ENCODE data around the gene TOR1AIP2. TPM values are rescaled to one million over a fixed set of nuclear protein-coding genes. Genes with fewer than 3 reads are reported as not detected.

The TOR1AIP2 gene
- total and polyA plus RNA-seq, 2 of the 13 experiments (the other 11 are each of a cell fraction or from before 2014, with no cell fraction given) = 35.2 to 65.8 TPM

- Histone ChIP-seq H2AFZ (ENCODE audit: low read length) (no peak overlapping the region), H3K4me2 (ENCODE audit: low read depth, low read length) (no peak overlapping the region), H3K9ac (ENCODE audit: insufficient read depth, low read depth, low read length) (no peak overlapping the region), H3K27me3 (ENCODE audit: control insufficient read depth in 1 of 2, insufficient read depth in 2 of 2, low read length in 2 of 2) (no peaks in the 10 kb centered on the region; a peak in 1 of 5 replicates), H3K4me1 (ENCODE audit: insufficient read depth, low read length) (no peaks in the 10 kb centered on the region), H3K36me3 (replicated peaks in 1 of 2; ENCODE audit: control insufficient read depth in 1 of 2, insufficient read depth in 2 of 2, low read length in 2 of 2) (peaks cover 12 to 41% of the 10 kb centered on the region in 2 experiments), H4K20me1 (ENCODE audit: insufficient read depth, low read length) (no peaks in the 10 kb centered on the region), H3K9me3 (ENCODE audit: low read length) (no peaks in the 10 kb centered on the region), H3K27ac (ENCODE audit: extremely low read length, insufficient read depth, low read length) (no peak overlapping the region), H3K79me2 (ENCODE audit: insufficient read depth, low read length) (no peaks in the 10 kb centered on the region), H3K4me3 (replicated peaks in 1 of 3; ENCODE audit: insufficient read depth in 1 of 3, low read depth in 2 of 3, low read length in 3 of 3) (no peak overlapping the region)
- intact Hi-C loops (cut with micrococcal nuclease; ENCODE audit: unreplicated experiment) (no loop called here), in situ Hi-C loops (cut with HindIII; ENCODE audit: extremely low pct_ligation_motif_present, low pct_unique_long_range_greater_than_20kb) (no loop called here)
- TF ChIP-seq CCAR2 (optimal IDR thresholded peaks at IDR 0.05; ENCODE audit: low read depth, low read length) (no peak), ZNF101 (CRISPR knock-in tag; IDR thresholded peaks at IDR 0.05; ENCODE audit: borderline replicate concordance, low read depth) (no peak), ZBTB8A (CRISPR knock-in tag; IDR thresholded peaks at IDR 0.05; ENCODE audit: borderline replicate concordance, low read depth) (no peak), PLRG1 (conservative IDR thresholded peaks at IDR 0.05) (no peak), EEA1 (CRISPR knock-in tag; IDR thresholded peaks at IDR 0.05; ENCODE audit: borderline replicate concordance) (no peak), CEBPB (IDR thresholded peaks at IDR 0.05; ENCODE audit: borderline replicate concordance, low read depth, low read length) (no peak), ZNF800 (CRISPR knock-in tag; IDR thresholded peaks at IDR 0.05) (no peak), REST (IDR thresholded peaks at IDR 0.05; ENCODE audit: borderline replicate concordance in 1 of 2, low read depth in 1 of 2, low read length in 2 of 2) (no peak)
- ChIA-PET POLR2A (no interaction called here), CTCF (ENCODE audit: low intra/inter-chr PET ratio, low total read pairs) (no interaction called here)
- ATAC-seq (no peak), DNase-seq (ENCODE audit: low spot score) (no peak), FAIRE-seq (no peak)
- 87% methylated on average over 10 of the region's 10 CpGs for WGBS (ENCODE audit: low lambda C conversion rate)
- BruUV-seq (replicated peaks) = TSS peak; percentile 38
These were observed 40.2 kb upstream of the TOR1AIP2 start for GRCh38 chr1:179917601-179918429.

Measured in HepG2 (cell line).